Large intestine (tissue), 3 donors: ENCODE measurements around the gene SIM2. TPM values are rescaled to one million over a fixed set of nuclear protein-coding genes. Genes with fewer than 3 reads are reported as not detected.

Source experiments
- DNase-seq, 2 donors: peaks; one replicate each; pipeline versions ENCODE4 v3.0.0 to v3.0.0-alpha.2; 2013
- H3K27ac ChIP-seq: one replicate; pipeline ENCODE4 v1.5.1; 2013; ENCODE audit warnings: low read length
- H3K27me3 ChIP-seq: 2 replicates; pipeline ENCODE4 v1.6.1; 2013; ENCODE audit warnings: low read length; ENCODE audit not compliant: control insufficient read depth, insufficient read depth
- H3K36me3 ChIP-seq: 2 replicates; pipeline ENCODE4 v1.6.1; 2013; ENCODE audit warnings: low read length; ENCODE audit not compliant: control insufficient read depth, insufficient read depth
- H3K4me1 ChIP-seq: one replicate; pipeline ENCODE4 v1.6.1; 2013; ENCODE audit warnings: low read length; ENCODE audit not compliant: control insufficient read depth, insufficient read depth
- H3K4me3 ChIP-seq: one replicate; pipeline ENCODE4 v1.5.1; 2013; ENCODE audit warnings: low read length
- H3K9me3 ChIP-seq: one replicate; pipeline ENCODE4 v1.6.1; 2013; ENCODE audit warnings: mild to moderate bottlenecking, low read depth, low read length, moderate library complexity; ENCODE audit not compliant: control insufficient read depth
- WGBS: methylation state at CpG from one replicate; pipeline ENCODE4 v1.1.5; 2013; ENCODE audit warnings: low lambda C conversion rate; ENCODE audit not compliant: insufficient coverage; 5-methylcytosine and 5-hydroxymethylcytosine counted together
- polyA plus RNA-seq: library from polyadenylated mRNA; unstranded; fragments of 120-200 nt; gene quantifications from one replicate; pipeline ENCODE4 v1.2.1, GENCODE V29; 2013

The SIM2 gene
- polyA plus RNA-seq, 1 donor = 0.58 TPM

DNA sequence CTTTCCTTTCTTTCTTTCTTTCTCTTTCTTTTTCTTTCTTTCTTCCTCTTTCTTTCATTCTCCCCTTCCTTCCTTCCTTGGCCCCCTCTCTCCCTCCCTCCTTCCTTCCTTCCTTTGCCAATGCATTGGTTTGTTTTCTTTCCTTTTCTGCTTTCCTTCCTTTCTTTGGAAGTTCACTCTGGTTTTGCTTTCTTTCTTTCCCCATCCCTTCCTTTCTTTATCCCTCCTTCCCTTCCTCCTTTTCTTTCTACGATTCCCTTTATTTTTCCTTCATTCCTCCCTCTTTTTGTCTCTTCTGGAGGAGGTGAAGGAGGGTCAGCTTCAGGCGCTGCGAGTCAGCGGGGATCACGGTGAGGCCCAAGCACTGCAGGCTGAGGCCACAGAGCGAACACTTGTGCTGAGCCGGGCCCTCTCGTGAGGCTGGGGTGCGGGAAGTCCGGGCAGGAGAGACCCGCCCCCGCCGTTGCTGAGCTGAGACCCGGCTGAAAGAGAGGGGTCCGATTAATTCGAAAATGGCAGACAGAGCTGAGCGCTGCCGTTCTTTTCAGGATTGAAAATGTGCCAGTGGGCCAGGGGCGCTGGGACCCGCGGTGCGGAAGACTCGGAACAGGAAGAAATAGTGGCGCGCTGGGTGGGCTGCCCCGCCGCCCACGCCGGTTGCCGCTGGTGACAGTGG is 1.5 kb downstream of the SIM2 start:
- DNase-seq = no peak
- WGBS = 0% methylated on average over 1 of the region's 30 CpGs
- Histone ChIP-seq H3K27me3 (peaks cover 99% of the 10 kb centered on the region), H3K4me1 (peaks cover 13% of the 10 kb centered on the region), H3K36me3 (no peaks in the 10 kb centered on the region), H3K27ac (no peak overlapping the region), H3K9me3 (peaks cover 25% of the 10 kb centered on the region), H3K4me3 (no peak overlapping the region)

DNA sequence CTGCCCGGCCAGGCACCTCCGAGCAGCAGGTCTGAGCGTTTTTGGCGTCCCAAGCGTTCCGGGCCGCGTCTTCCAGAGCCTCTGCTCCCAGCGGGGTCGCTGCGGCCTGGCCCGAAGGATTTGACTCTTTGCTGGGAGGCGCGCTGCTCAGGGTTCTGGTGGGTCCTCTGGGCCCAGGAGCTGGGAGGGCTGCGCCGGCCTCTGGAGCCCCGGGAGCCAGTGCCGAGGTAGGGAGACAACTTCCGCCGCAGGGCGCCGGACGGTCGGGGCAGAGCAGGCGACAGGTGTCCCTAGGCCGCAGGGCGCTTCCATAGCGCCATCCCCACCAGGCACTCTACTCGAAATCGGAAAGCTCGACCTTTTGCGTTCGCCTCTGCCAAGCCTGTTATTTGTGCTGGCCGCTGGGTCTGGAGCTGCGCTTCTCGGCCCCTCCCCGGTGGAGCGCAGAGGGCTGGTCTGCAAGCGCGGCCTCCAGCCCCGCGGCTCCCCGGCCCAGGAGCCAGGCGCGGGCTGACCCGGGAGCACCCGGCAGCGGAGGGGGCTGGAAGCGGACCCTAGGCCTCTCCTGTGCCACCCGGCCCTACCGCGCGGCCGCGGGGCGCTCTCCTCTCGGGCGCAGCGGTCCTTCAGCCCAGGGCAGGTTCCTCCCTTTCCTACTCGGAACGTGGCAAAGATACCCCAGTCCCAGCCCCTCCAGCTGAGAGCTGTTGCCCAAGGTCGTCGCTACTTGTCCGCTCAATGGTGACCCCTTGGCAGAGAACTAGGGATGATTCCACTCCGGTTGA is 2.2 kb downstream of the SIM2 start:
- Histone ChIP-seq H3K4me3 (no peak overlapping the region), H3K4me1 (peaks cover 13% of the 10 kb centered on the region), H3K27me3 (peaks cover 99% of the 10 kb centered on the region), H3K36me3 (no peaks in the 10 kb centered on the region), H3K27ac (no peak overlapping the region), H3K9me3 (peaks cover 25% of the 10 kb centered on the region)
- DNase-seq = peak in 1 of 2 donors; percentile 25
- no CpG with 5 or more reads among the region's 65 CpGs for WGBS

DNA sequence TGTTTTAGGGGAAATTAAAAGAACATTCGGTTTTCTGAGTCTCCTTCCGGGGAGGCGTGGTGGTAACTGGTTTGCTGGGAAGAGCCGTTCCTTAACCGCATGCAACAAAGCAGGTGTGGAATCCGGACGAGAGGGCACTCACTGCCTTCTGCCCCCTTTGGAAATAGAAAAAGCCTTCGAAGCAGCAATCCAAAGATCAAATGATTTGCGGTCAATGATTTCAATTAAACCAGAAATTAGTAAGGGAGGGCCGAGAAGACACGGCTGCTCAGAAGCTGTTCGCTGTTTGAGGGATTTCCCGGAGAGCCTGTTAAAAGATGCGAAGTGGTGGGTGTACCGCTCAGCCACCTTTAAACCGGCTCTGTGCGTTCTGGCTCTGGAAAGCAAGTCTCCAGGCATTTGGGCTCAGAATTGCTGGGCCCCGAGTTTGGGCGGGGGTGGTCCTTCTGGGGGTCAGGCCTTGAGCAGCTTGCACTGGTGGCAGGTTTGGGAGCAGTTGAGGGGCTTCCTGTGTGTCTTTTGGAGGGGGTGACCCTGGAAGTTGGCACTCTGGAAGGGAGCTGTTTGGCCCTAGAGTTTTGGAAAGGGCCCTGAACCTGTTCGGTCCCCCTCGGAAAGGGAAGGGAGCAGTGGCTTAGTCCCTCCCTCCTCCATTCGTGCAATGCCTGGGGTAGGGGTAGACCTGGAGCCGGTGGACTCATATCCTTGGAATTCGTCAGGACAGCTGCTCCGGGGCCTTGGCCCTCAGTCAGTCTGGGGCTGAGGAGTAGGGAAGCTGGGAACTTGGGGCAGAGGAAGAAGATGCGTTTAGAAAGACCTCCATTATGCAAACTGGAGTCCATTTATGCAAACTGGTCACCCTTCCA is 3.1 kb downstream of the SIM2 start:
- Histone ChIP-seq H3K4me3 (no peak overlapping the region), H3K4me1 (peaks cover 13% of the 10 kb centered on the region), H3K27me3 (peaks cover 99% of the 10 kb centered on the region), H3K27ac (no peak overlapping the region), H3K9me3 (peaks cover 24% of the 10 kb centered on the region), H3K36me3 (no peaks in the 10 kb centered on the region)
- no CpG with 5 or more reads among the region's 26 CpGs for WGBS
- DNase-seq = no peak

DNA sequence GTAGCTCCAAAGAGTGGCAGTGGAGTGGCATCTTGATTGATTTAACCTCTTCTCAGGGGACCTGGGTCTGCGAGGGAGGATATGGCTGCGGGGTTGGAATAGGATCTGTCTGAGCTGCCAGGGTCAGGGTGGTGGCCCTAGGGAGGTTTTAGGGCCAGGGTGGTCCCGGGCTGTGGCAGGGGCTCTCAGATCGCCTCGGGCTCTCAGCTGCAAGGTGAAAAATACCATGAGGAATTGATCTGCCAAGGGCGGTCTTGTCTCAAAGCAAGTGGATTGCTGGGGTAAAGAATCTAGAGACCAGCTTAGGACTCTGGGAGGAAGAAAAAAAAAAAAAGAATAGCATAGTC is 3.7 kb downstream of the SIM2 start:
- DNase-seq = no peak
- no peak overlapping the region for H3K4me3 ChIP-seq
- WGBS = no CpG with 5 or more reads among the region's 6 CpGs
- no peak overlapping the region for H3K27ac ChIP-seq
- H3K27me3 ChIP-seq = peaks cover 99% of the 10 kb centered on the region
- peaks cover 13% of the 10 kb centered on the region for H3K4me1 ChIP-seq
- peaks cover 18% of the 10 kb centered on the region for H3K9me3 ChIP-seq
- no peaks in the 10 kb centered on the region for H3K36me3 ChIP-seq

DNA sequence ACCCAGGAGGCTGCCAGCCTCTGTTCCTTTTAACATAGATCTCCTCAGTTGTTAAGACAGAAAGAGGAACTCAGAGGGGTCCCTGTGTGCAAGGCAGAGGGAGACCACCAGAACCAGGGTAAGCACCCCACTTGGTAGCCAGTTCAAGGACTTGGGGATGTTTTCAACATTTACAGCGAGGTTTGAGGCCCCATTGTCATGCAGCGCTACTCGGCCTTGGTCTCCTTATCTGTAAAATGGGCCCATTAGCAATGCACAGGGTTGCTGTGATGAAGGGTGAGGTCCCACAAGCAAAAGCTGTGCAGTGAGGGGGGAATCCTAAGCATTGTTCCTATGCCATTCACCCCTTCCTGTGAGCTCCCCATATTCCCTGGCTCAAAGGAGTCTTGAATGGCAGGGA is 4.2 kb downstream of the SIM2 start:
- no peak overlapping the region for H3K27ac ChIP-seq
- H3K27me3 ChIP-seq = peaks cover 99% of the 10 kb centered on the region
- H3K4me3 ChIP-seq = no peak overlapping the region
- no peak for DNase-seq
- no CpG with 5 or more reads among the region's 3 CpGs for WGBS
- H3K9me3 ChIP-seq = peaks cover 15% of the 10 kb centered on the region
- H3K4me1 ChIP-seq = peaks cover 13% of the 10 kb centered on the region
- H3K36me3 ChIP-seq = no peaks in the 10 kb centered on the region

DNA sequence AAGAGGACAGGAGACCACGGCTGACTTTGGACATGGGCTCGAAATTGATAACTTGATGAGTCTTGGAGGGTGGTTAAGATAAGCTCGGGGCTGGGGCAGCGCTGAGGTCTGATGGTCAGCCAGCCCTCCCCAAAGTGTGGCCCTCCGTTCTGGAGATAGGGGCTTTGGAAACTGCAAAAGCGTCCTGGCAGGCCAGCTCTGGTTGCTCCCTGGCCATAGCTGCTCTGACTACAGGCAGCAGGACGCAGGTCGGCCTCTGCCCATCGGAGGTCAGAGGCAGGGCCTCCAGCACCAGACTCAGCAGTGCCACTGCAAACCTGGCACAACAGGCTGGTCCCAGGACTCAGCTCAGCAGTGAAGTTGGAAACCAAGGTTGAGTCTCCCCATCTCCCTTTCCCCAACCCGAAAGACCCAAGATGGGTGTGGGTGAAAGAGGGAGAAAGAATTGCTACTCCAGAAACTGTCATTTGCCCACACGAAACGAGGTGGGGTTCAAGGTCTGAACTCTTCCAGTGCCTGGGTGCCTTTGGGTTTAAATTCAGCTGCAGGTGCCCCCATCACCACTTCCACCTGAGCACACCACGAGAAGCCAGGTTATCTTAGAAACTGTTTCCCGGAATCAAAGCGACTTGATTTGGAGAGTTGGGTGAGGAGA is 4.8 kb downstream of the SIM2 start:
- peaks cover 11% of the 10 kb centered on the region for H3K9me3 ChIP-seq
- DNase-seq = no peak
- no CpG with 5 or more reads among the region's 15 CpGs for WGBS
- H3K27ac ChIP-seq = no peak overlapping the region
- no peaks in the 10 kb centered on the region for H3K36me3 ChIP-seq
- H3K27me3 ChIP-seq = peaks cover 99% of the 10 kb centered on the region
- no peak overlapping the region for H3K4me3 ChIP-seq
- H3K4me1 ChIP-seq = peaks cover 12% of the 10 kb centered on the region

DNA sequence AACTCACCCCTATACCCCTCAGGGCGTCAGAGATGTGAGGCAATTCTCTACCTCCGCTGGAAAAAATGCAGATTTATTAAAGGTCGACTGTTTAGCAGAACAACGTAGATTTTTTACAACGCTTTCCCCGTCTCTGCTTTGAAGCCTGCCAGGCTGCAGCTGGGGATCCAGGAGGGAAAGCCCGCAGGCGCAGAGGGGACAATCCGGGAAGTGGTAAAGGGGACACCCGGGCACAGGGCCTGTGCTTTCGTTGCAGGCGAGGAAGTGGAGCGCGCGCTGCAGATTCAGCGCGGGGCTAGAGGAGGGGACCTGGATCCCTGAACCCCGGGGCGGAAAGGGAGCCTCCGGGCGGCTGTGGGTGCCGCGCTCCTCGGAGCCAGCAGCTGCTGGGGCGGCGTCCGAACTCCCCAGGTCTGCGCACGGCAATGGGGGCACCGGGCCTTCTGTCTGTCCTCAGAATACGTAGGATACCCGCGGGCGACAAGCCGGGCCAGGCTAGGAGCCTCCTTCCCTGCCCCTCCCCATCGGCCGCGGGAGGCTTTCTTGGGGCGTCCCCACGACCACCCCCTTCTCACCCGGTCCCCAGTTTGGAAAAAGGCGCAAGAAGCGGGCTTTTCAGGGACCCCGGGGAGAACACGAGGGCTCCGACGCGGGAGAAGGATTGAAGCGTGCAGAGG is 5.5 kb downstream of the SIM2 start:
- DNase-seq = no peak
- WGBS = no CpG with 5 or more reads among the region's 49 CpGs
- Histone ChIP-seq H3K4me3 (no peak overlapping the region), H3K4me1 (peaks cover 12% of the 10 kb centered on the region), H3K9me3 (peaks cover 11% of the 10 kb centered on the region), H3K36me3 (no peaks in the 10 kb centered on the region), H3K27me3 (peaks cover 100% of the 10 kb centered on the region), H3K27ac (no peak overlapping the region)

DNA sequence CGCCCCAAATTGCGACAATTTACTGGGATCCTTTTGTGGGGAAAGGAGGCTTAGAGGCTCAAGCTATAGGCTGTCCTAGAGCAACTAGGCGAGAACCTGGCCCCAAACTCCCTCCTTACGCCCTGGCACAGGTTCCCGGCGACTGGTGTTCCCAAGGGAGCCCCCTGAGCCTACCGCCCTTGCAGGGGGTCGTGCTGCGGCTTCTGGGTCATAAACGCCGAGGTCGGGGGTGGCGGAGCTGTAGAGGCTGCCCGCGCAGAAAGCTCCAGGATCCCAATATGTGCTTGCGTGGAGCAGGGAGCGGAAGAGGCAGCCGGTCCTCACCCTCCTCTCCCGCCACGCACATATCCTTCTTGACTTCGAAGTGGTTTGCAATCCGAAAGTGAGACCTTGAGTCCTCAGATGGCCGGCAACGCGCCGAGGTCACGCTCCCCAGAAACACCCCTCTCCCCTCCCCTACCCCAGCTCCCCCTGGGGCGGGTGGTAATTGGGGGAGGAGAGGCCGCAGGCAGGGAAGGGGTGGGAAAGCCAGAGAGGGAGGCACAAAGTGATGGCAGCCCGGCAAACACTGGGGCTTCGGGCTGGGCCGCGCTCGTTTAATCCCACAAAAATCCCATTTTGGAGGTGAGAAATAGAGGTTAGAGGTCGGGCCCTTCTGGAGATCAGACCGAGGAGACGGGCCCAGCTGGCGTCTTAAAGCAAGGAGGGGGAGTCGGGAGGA is 6.2 kb downstream of the SIM2 start:
- no peak for DNase-seq
- H3K4me1 ChIP-seq = peaks cover 13% of the 10 kb centered on the region
- H3K27me3 ChIP-seq = peaks cover 100% of the 10 kb centered on the region
- H3K27ac ChIP-seq = no peak overlapping the region
- peaks cover 11% of the 10 kb centered on the region for H3K9me3 ChIP-seq
- no peak overlapping the region for H3K4me3 ChIP-seq
- no CpG with 5 or more reads among the region's 39 CpGs for WGBS
- no peaks in the 10 kb centered on the region for H3K36me3 ChIP-seq

DNA sequence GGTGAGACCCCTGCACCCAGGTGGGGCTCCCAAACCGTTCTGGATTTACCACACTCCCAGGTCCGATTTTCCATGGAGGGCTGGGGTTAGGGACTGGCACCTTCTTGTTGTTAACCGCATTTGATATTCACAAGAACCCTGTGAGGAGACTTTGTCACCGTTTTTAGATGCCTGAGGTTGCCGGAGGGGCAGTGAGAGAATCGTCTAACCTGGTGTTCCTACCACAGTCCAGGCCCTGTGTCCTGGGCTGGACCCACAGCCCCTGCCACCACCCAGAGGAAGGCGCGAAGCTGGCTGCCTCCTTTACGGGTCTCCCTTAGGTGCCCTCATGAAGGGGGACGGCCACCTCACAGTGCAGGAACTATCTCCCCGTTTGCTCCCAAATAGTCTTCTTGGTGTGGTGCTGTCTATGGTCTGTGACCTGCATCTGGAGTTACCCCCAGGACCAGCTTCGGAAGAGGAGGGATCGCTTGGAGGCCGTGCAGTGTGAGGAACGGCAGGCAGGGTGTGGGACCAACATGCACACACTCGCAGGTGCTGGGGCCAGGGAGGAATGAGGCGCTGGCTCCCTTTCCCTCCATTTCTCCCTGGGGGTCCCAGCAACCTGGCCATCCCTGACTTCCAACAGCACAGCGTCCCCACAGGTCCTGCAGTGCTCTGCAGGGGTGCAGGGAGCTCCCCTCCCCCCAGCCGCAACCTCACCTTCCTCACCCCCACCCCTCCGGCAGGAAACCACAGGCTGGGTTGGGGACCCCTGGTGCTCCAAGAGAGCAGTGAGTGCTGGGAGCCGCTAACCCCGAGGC is 7.0 kb downstream of the SIM2 start:
- WGBS = no CpG with 5 or more reads among the region's 22 CpGs
- H3K4me1 ChIP-seq = peaks cover 11% of the 10 kb centered on the region
- DNase-seq = peak in 1 of 2 donors; percentile 9
- no peak overlapping the region for H3K27ac ChIP-seq
- peaks cover 11% of the 10 kb centered on the region for H3K9me3 ChIP-seq
- H3K27me3 ChIP-seq = peaks cover 100% of the 10 kb centered on the region
- H3K4me3 ChIP-seq = no peak overlapping the region
- no peaks in the 10 kb centered on the region for H3K36me3 ChIP-seq
